NCI-H146 treated with DMSO at 0.1 percent for 48 hours (cell line): ENCODE results near the gene RAB30.

Experiments used
- DNase-seq: peaks from one replicate; lab custom pipeline; 2025; ENCODE audit not compliant: unreplicated experiment; lab: John Stamatoyannopoulos, UW

The RAB30 gene

DNA sequence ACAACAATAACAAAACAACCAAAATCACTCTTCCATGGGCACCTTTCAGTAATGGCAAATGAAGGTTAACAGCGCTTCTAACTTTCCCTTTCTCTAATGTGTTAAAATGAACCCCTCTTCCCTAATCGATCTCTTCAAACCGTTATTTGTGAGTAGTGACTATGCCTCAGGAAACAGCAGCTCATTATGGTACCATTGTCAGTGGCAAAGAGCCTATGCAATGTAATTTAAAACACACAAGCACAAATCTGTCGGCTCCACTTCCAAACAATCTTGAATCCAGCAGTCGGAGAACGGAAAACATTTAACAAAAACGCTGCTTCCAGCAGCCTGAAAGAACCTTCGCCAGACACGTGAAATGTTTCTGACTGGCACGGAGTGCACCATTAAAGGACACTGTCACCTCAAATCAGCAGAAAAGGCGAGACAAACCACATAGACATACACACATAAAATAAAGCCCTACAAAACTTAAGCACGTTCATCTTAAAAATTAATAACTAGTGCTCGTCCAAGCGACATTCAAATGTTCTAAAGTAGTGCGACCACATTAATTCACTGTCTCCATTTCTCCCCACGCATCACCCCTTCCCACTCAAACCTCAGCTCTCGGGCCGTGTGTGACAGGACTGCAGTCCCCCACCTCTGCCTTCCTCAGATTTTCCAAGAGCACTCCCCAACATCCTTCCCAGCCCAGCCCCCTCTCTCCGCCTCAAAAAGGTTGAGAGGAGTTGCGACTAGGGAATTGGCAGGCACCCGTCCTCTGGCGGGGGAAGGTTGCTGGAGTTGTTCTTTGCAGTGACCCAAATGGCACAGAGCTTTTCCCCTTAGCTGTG is 748 bp downstream of the RAB30 start:
- DNase-seq, result peak; percentile 27

DNA sequence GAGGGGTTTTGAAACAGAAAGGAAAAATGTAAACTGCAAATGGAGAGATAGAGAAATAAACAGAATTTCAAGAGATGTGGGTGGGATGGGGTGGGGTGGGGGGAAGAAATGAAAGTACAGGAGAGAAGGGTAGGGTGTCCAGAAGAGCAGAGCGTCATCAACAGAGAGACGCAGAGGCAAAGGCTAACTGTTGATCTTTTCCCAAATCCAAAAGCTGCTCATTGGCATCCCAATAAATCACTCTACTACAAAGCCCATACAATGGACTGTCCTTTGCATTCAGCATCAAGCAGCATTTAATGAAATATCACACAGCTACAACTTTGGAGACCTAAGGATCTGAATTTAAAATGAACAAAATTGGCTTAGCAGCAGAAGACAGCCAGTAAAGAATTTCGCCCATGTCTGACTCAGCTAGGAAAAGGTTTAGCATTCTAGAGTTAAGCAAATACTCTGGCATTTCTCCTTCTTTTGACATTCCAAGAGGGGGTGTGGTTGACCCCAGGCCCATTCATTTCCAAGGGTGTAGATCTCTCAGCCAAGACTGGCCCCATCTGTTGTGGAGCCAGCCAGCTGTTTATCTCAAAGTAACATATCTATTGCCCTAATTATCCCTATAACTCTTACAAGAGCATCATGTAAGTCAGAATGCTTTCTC is 1.5 kb downstream of the RAB30 start:
- DNase-seq, result no peak

DNA sequence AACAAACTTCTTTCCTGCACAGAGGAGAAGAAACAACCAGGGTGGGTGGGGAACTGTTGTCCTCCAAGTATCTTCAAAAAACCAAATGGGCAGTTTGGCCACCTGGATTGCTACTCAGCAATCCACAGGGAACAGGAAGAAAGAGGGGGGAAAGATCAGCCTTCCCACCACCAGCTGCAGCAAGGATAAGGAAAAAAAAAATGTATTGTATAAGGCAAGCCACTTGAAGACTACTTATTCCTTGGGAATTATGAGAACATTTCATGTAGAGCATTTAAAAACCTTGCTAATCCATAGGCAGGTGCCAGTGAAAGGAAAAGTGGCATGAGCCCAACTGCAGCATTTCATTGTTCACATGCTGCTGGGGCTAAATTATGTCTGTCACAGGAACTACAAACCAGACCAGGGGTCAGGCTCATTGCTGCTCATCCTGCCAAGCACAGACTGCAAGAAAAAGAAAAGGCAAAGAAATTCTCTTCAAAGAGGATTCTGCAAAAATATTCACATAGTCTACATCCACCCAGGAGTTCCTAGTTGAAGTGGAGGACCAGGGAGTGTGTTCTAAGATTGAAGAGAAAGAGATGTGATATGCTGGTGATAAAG is 2.2 kb downstream of the RAB30 start:
- no peak for DNase-seq

DNA sequence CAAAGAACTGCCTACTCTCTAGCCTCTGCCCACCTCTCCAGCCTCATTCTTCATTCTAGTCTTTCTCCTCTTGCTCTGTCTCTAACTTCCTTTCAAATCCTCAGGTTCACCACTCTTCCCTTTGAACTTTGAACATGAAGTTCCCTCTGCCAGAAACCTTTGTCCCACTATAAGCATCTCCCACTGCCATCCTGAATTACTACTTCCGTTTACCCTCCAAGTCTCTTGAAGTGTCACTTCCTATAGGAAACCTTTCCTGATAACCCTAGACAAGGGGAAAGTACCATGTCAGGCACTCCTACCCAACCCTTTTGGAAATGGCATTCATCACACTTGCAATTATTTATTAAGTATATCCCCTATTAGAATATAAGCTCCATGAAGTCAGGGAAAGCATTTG is 3.1 kb downstream of the RAB30 start:
- DNase-seq, result no peak

DNA sequence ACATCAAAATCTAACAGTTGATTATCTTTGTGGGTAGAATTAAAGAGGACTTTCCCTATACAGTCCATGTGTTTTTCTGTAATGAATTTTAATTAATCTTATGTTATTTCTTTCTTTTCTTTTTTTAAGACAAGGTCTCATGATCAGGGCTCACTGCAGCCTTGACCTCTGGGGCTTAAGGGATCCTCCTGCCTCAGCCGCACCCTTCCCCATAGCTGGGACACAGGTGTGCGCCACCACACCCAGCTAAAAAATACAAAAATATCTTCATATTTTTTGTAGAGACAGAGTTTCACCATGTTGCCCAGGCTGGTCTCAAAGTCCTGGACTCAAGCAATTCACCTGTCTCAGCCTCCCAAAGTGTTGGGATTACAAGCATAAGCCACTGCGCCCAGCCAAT is 7.7 kb downstream of the RAB30 start:
- DNase-seq, result no peak

DNA sequence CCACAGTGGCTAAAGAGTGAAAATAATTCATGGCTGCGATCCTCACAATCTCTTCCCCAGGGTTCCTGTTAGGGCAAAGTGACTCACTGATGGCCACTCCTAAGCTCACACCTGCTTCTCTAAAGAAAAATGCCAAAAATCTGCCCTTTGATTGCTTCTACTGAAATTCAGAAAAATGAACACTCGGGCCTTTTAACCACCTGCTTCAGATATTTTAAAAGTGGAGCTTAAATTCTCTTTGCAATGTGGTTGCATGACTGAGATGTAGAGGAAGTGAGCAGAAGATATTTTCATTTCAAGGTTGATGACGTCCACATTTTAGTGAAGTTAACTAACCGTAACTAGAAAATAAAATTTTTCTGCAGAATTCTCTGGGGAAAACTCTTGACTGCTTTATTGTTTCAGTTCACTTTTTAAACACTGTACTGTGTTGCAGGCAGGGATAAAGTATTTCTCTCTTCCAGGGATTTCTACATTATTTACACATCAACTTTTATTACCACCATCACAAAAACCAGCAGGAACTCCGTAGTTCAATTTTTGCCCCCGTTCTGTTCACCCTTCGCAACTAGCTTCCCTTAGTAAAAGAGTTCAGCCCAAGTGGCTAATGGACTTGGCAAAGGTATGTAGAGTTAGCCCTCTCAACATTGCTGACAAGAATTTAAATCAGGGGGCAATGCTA is 8.5 kb downstream of the RAB30 start:
- no peak for DNase-seq

DNA sequence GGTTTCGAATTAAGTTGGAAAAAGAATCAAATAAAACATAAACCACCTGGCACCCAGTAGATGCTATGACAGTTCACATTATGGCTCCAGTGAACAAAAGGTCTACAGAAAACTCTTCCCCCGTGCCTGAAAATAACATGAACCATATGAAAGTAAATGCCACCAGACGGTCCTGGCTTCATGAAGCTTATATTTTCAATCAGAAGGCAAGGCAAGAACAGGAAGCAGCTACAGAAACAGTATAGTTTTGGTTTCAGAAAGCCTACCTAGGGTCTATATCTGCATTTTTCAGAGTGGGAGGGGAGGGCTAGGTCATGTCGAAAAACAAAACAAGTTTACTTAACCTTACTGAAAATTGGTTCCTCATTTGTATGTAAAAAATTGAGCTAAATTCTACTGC is 9.8 kb downstream of the RAB30 start:
- DNase-seq, result no peak

DNA sequence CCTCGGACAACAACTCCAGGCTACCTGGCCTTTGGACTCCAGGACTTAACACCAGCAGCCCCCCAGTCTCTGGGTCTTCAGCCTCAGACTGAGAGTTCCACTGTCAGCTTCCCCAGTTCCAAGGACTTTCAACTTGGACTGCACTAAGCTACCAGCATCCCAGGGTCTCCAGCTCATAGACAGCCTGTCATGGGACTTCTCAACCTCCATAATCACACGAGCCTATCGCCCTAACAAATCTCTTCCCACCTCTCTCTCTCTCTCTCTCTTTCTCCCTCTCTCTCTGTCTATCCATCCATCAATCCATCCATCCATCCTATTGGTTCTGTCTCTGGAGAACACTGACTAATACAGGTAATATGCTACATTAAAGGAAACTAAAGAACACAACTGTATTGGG is 10.7 kb downstream of the RAB30 start:
- no peak for DNase-seq

DNA sequence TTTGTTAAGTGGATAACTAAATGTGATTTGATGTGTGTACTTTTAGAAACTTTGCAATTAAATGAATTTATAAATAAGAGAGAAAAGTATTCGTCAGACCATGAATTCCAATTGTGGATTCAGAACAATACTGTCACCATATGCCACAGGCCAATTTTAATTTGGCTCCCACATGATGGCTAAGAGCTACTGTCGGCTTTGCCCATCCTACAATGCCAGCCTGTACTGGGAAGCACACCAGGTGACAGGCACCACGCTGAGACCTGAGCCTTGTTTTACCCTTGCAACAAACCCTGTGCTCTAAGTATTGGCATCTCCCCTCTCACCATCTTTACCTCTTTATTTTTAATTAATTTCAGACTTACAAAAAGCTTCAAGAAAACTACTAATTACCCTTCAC is 14.0 kb downstream of the RAB30 start:
- no peak for DNase-seq

DNA sequence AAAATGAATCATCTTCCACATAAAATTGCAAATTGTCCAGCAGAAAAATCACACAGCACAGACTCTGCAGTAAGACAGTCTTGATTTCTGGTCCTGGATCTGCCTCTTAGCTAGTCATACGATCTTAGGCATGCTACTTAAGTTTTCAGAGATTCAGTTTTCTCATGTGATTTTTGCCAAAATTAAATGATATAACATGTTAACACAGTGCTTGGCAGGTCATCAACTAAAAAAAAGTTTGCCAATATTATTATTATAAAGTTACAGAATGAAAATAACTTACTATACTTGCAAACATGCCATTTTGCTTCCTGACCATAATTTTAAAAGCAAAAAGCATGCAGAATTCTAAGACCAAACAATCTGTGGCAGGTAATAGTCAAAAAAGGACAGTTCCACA is 15.1 kb downstream of the RAB30 start:
- DNase-seq, result no peak

DNA sequence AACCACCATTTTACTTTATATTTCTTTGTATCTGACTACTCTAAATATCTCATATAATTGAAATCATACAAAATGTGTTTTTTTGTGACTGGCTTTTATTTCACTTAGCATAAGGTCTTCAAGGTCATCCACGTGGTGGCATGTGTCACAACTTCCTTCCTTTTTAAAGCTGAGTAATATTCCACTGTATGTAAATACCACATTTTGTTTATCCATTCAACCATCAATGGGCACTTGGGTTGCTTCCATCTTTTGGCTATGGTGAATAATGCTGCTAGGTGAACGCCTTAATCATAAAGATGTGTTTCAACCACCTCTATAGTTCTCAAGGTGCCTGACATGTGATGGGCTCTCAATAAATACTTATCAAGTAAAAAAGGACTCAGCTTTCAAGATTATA is 15.5 kb downstream of the RAB30 start:
- no peak for DNase-seq

DNA sequence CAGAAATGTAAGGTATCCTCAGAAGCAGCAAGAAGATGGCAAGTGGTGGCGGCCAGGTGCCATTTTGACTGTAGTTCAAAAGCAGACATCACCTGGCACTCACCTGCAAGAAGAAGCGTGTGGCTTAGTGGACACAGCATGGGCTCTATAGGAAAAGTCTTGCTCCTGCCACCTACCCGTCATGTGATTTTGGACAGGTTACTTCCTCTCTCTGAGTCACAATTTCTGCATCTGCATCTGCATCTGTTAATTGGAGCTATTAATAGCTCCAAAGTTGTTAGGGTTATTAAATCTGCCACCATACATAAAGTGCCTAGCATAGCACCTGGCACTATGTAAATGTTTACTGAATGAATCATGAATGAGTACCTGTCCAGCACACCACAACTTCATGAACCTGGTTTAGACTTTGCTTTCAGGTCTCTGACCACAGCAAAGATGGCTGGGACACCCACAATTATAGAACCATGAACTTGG is 16.8 kb downstream of the RAB30 start:
- DNase-seq, result peak; percentile 98

DNA sequence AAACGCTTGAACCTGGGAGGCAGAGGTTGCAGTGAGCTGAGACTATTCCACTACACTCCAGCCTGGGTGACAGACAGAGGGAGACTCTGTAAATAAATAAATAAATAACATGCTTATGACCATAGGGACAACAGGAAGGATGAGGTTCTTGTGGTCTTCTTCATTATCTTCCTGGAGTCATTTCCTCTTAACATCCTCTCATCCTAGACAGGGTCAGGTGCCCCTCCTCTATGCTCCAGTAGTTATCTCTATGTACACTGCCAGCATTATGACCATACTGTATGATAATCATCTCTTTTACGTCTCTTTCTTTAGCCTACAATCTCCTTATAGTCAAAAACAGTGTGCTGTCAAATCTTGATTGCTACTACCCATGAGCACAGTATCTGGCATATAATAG is 17.7 kb downstream of the RAB30 start:
- no peak for DNase-seq

DNA sequence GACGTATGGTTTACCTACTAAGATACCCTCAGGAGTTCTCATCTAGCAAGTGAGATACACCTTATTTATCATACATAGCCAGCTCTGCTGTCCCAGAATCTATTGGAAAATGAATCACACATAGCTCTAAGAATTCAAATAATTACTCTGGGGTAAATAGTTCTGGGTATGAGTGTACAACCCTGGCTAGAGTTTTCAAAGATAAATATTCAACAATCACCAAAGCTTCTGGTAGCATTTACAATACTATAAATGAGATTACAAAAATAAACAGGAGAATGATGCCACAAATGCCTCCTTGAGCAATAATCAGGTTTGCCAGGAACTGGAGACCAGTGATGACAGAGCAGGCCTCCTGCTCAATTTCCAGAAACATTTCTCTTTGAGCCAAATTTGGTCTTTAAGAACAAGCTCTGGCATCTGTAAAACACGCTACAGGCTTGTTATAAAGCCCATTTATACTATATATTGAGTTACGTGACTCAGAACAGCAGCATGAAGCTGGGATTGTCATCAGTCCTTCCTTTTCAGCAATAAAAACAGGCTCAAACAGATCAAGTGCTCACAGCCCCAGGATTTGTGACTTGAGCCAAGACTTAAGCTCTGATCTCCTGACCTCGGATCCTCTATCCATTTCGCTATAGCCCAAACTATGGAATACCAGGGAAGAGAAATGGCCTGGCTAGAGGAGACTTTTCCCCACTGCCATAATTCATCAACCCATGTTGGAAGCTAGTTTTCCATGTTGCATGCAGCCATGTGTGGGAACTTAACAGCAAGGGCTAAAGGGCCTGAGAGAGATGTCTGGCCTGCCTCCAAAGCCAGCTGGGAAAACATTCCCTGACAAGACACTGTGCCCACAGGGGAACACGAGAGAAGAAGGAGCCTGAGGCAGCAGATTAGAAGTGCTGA is 19.7 kb downstream of the RAB30 start:
- DNase-seq, result no peak

DNA sequence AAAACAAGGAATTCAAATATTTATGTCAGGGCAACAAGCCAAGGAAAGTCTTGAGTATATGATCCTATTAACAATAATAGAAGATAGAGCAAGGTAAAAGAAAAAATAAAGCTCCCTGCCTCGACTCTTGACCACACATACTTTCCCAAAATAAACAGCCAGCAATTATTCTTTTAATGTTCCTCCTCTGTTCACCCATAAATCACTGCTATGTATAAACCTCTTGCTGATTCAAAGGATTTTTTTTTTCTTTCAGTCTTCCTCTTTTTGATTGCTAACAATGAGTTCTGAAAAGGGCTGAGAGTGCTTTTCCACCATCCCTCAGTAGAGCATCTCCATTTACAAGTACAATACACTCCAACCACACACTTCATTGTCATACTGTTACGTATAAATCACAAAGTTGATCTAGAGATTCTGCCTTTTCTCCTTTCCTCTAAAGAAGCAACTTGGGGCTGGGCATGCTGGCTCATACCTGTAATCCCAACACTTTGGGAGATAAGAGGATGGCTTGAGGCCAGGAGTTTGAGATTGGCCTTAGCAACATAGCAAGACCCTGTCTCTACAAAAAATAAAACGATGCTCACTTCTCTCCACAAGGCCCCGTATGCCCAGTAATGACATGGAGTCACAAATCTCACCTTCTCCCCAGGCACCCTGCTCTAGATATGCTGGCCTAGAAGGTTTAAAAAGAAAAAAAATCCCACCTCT is 24.0 kb downstream of the RAB30 start:
- DNase-seq, result peak; percentile 50

DNA sequence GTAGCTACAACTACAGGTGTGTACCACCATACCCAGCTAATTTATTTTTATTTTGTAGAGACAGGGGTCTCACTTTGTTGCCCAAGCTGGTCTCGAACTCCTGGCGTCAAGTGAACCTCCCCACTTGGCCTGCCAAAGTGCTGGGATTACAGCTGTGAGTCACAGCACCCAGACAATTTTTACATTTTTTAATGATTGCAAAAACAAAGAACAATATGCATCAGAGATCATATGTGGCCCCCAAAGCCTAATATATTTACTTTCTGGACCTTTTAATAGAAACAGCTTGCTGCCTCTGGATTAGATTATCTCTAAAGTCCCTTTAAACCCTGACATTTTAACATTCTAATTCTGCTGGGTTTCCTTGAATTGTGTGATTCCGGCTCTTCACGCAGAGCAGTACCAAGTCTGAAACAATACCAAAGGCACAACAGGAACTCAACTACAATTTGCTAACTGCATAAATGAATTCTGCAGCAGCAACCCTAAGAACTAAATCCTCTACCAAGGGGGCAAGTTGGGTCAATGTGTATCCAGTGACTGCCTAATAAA is 25.0 kb downstream of the RAB30 start:
- no peak for DNase-seq

DNA sequence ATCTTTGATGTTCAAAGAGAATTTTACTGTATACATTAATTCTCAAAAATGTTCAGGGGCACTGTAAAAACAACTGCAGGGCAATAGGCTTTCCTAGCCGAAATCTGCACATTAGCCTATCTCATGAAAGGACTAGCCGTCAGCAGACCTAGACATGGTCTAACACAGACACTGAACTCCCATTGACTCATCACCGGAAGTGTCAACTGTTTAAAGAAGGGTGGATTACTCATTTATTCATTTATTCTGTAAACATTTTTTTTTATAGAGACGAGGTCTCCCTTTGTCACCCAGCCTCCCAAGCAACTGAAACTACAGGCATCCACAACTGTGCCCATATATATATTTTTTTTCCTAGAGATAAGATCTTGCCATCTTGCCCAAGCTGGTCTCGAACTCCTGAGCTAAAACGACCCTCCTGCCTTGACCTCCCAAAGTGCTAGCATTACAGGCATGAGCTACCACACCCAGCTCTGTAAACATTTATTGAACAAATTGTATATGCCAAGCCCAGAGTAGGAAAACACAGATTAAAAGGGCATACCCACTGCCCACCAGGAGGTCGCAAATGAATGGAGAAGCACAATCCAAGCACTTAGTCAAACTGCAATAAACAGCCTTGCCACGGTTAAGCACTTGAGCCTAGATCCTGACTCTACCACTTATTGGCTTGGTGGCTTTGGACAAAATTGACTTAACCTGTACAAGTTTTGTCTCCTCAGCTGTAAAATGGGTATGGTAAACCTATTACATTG is 26.6 kb downstream of the RAB30 start:
- DNase-seq, result peak; percentile 67

DNA sequence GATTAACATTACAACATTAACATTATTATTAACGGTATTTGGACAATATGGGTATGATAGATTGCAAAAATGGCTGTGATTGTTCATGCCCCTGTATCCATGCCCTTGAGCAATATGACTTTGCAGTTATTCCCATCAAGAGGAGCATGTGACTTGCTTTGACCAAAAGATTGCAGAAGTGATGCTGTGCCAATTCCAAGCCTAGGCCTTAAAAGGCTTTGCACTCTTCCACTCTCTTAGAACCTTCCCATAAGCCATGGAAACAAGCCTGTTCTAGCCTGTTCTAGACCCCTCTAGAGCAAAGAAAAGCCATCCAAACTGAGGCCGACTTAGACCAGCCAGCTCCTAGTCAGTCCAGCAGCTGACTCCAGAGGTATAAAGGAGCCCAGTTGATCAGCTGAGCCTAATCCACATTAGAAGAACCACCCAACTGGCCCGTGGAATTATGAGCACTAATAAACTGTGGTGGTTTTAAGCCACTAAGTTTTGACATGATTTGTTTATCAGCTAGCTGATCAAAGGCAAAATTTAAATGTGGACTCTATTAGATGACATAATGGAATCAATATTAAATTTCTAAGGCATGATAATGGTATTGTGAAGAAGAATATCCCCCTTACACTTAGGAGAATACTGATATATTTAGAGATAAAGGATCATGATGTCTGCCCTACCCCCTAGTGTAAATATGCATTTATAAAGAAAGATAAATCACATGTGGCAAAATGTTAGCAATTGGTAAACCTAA is 28.6 kb downstream of the RAB30 start:
- peak; percentile 27 for DNase-seq
